Glutamatergic neuron (in vitro differentiated cells): Measurements from ENCODE around the gene TBC1D26. TPM values are rescaled to one million over a fixed set of nuclear protein-coding genes. Genes with fewer than 3 reads are reported as not detected.

Source experiments
- total RNA-seq: library from RNA; stranded (reverse); fragmentation: NEBNext Ultra II Directional; extraction: Animal tissue kit (Norgen Biotek cat#: 25700); gene quantifications from one replicate; pipeline ENCODE4 v1.2.1, GENCODE V29; 2021; ENCODE audit not compliant: unreplicated experiment

TBC1D26 gene
- total RNA-seq, 1 donor from 2014 or later: 2.4 TPM

Other genes with a start within 250 kb of the TBC1D26 start
- gene TVP23C, start 168.8 kb upstream of the TBC1D26 start, total RNA-seq: 29.4 TPM
- gene FBXW10B, start 112.6 kb upstream of the TBC1D26 start, total RNA-seq: not detected
- 15.9 TPM for gene TRIM16, start 48.0 kb upstream of the TBC1D26 start, total RNA-seq
- gene ZNF286A, start 32.5 kb upstream of the TBC1D26 start, total RNA-seq: 229 TPM
- 0.32 TPM for gene ADORA2B, start 212.8 kb downstream of the TBC1D26 start, total RNA-seq